Measurements from ENCODE around the gene ATP6V0B.

DNA sequence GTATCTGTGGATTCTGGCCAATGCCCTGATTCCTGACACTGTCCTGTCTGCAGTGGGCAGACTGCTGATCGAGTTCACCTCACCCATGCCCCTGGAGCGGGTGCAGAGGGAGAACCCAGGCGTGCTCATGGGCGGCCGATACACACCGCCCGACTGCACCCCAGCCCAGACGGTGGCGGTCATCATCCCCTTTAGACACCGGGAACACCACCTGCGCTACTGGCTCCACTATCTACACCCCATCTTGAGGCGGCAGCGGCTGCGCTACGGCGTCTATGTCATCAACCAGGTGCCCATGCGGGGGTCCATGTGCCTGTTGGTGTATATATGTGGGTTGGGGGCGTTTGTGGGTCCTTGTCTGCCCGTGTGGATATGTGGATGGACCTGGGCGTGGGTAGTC, 6.9 kb downstream of the ATP6V0B start:
- TF ChIP-seq, protein P1, sequence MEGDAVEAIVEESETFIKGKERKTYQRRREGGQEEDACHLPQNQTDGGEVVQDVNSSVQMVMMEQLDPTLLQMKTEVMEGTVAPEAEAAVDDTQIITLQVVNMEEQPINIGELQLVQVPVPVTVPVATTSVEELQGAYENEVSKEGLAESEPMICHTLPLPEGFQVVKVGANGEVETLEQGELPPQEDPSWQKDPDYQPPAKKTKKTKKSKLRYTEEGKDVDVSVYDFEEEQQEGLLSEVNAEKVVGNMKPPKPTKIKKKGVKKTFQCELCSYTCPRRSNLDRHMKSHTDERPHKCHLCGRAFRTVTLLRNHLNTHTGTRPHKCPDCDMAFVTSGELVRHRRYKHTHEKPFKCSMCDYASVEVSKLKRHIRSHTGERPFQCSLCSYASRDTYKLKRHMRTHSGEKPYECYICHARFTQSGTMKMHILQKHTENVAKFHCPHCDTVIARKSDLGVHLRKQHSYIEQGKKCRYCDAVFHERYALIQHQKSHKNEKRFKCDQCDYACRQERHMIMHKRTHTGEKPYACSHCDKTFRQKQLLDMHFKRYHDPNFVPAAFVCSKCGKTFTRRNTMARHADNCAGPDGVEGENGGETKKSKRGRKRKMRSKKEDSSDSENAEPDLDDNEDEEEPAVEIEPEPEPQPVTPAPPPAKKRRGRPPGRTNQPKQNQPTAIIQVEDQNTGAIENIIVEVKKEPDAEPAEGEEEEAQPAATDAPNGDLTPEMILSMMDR (IDR thresholded peaks at IDR 0.05): no peak
- no peak for TF ChIP-seq RAD21 (conservative IDR thresholded peaks at IDR 0.05 in 1 of 2, IDR thresholded peaks at IDR 0.05 in 1 of 2)
- TF ChIP-seq ZFP36 (IDR thresholded peaks at IDR 0.05; ENCODE audit: borderline replicate concordance, partially characterized antibody): no peak
- TF ChIP-seq, protein P2, sequence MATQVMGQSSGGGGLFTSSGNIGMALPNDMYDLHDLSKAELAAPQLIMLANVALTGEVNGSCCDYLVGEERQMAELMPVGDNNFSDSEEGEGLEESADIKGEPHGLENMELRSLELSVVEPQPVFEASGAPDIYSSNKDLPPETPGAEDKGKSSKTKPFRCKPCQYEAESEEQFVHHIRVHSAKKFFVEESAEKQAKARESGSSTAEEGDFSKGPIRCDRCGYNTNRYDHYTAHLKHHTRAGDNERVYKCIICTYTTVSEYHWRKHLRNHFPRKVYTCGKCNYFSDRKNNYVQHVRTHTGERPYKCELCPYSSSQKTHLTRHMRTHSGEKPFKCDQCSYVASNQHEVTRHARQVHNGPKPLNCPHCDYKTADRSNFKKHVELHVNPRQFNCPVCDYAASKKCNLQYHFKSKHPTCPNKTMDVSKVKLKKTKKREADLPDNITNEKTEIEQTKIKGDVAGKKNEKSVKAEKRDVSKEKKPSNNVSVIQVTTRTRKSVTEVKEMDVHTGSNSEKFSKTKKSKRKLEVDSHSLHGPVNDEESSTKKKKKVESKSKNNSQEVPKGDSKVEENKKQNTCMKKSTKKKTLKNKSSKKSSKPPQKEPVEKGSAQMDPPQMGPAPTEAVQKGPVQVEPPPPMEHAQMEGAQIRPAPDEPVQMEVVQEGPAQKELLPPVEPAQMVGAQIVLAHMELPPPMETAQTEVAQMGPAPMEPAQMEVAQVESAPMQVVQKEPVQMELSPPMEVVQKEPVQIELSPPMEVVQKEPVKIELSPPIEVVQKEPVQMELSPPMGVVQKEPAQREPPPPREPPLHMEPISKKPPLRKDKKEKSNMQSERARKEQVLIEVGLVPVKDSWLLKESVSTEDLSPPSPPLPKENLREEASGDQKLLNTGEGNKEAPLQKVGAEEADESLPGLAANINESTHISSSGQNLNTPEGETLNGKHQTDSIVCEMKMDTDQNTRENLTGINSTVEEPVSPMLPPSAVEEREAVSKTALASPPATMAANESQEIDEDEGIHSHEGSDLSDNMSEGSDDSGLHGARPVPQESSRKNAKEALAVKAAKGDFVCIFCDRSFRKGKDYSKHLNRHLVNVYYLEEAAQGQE (IDR thresholded peaks at IDR 0.05): no peak
- no peak for TF ChIP-seq BHLHE40 (IDR thresholded peaks at IDR 0.05; ENCODE audit: low read depth, low read length)
- TF ChIP-seq, protein P3, sequence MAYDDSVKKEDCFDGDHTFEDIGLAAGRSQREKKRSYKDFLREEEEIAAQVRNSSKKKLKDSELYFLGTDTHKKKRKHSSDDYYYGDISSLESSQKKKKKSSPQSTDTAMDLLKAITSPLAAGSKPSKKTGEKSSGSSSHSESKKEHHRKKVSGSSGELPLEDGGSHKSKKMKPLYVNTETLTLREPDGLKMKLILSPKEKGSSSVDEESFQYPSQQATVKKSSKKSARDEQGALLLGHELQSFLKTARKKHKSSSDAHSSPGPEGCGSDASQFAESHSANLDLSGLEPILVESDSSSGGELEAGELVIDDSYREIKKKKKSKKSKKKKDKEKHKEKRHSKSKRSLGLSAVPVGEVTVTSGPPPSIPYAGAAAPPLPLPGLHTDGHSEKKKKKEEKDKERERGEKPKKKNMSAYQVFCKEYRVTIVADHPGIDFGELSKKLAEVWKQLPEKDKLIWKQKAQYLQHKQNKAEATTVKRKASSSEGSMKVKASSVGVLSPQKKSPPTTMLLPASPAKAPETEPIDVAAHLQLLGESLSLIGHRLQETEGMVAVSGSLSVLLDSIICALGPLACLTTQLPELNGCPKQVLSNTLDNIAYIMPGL (CRISPR knock-in tag; IDR thresholded peaks at IDR 0.05; ENCODE audit: borderline replicate concordance): no peak

Data from A549 (cell line).